HL-60/S4 treated with phorbol 12-myristate 13-acetate at 8.2 ng/mL for 4 days and 3 days (cell line): ENCODE data around the gene MEGF11.

Source experiments
- in situ Hi-C: fragments of 300-500 bp; cut with MboI; formaldehyde crosslinking; loops from 2 replicates; pipeline ENCODE4 v1.15.0; 2022; ENCODE audit warnings: low sequenced_read_pairs

MEGF11 gene

GRCh38 chr15:66039117-66039871, 214.3 kb downstream of the MEGF11 start:
- in situ Hi-C loops: no loop called here

- in situ Hi-C loops: no loop called here
Measured at GRCh38 chr15:66038387-66039116, 215.0 kb downstream of the MEGF11 start.

GRCh38 chr15:66036859-66037258, 216.7 kb downstream of the MEGF11 start:
- in situ Hi-C loops: no loop called here

DNA sequence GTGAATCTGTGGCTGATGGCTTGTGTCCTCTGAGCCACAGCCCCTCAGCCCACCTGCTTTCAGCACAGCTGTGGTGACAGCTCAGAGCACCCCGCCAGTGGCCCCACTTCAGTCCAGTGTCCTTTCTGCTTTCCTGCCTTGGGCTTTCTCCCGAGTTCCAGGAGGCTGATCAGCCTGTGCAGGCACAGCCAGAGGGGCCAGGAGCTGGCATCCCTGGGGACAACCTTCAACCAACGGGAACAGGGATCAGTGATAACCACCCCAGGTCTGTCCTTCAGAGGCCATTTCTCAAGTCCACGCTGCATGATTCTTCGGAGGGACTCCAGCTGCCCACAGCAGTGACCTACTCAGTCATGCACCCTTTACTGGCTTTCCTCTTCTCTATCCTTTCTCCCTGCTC, 217.6 kb downstream of the MEGF11 start:
- in situ Hi-C loops: no loop called here

DNA sequence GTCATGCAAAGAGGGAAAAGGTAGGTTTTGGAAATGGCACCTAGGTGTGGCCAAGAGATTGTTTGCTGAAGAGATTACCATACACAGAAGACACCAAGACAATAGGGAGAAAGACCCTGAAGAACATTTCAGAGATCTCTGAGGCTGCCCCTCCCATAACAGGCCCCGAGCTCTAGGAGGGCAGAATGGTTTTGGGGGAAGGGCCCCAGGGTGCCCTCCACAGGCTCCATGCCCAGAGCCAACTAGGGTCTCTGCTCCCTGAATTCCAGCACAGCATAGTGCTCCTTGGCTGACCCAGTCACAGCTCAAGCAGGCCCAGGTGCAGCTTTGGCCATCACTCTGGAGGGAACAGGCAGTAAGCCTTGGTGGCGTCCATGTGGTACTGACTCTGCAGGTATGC, 220.4 kb downstream of the MEGF11 start:
- in situ Hi-C loops: no loop called here

GRCh38 chr15:66032006-66032405, 221.5 kb downstream of the MEGF11 start:
- in situ Hi-C loops: no loop called here

- in situ Hi-C loops: no loop called here
Measured at GRCh38 chr15:66030650-66031049, 222.9 kb downstream of the MEGF11 start.

GRCh38 chr15:66029650-66030049, 223.9 kb downstream of the MEGF11 start:
- in situ Hi-C loops: no loop called here

GRCh38 chr15:66027268-66027805, 226.2 kb downstream of the MEGF11 start:
- in situ Hi-C loops: no loop called here

DNA sequence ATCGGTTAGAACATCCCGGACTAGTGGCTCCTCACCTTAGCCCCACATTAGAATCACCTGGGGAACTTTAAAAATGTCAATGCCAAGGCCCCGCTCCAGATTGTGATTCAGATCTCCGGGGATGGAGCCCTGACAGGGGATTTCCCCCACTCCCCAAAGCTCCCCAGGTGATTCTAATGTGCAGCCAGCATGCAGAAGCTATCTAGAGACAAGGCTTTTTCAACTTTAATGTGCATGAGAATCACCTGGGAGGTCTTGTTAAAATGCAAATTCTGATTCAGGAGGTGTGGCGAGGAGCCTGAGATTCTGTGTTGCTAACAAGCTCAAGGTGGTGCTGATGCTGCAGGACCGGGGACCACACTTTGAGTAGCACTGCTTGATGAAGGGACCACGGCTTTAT, 227.6 kb downstream of the MEGF11 start:
- in situ Hi-C loops: no loop called here

DNA sequence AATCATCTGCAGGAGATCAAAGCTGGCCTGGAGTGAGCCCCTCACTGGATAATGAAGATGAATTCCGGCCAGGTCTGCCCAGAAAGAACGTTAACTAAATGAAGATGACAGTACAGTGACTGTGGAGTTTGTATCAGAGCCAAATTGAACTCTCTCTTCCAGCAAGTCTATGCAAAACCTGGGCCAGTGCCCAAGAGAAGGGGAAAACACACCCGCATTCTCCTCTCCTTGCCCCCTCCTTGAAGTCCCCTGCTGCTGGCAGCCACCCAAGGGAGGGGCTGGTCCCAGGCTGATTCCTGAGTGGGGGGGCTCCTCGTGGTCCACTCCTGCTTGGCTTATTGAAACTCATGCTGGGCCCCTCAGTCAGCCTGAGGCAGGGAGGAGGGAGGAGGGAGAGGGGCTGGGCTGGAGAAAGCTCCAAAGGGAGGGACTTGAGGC, 228.5 kb downstream of the MEGF11 start:
- in situ Hi-C loops: no loop called here

GRCh38 chr15:66024116-66024515, 229.4 kb downstream of the MEGF11 start:
- in situ Hi-C loops: no loop called here

- in situ Hi-C loops: no loop called here
Measured at GRCh38 chr15:66023311-66023972, 230.1 kb downstream of the MEGF11 start.

DNA sequence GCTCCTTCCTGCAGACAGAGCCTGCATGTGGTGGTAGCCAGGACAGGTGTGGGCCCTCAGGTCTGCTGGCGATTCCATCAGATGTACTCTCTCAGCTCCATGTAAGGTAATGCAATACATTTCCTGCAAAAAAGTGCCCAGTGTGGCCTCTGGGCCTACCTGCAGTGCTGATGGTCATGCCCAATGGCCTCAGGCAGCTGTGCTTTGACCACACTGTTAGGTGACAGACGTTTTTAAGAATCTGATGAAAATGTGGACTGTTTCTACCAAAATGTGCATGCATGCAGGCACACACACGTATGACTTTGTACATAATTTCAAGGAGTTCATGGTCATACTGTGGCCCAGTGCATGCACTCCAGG, 231.4 kb downstream of the MEGF11 start:
- in situ Hi-C loops: no loop called here

DNA sequence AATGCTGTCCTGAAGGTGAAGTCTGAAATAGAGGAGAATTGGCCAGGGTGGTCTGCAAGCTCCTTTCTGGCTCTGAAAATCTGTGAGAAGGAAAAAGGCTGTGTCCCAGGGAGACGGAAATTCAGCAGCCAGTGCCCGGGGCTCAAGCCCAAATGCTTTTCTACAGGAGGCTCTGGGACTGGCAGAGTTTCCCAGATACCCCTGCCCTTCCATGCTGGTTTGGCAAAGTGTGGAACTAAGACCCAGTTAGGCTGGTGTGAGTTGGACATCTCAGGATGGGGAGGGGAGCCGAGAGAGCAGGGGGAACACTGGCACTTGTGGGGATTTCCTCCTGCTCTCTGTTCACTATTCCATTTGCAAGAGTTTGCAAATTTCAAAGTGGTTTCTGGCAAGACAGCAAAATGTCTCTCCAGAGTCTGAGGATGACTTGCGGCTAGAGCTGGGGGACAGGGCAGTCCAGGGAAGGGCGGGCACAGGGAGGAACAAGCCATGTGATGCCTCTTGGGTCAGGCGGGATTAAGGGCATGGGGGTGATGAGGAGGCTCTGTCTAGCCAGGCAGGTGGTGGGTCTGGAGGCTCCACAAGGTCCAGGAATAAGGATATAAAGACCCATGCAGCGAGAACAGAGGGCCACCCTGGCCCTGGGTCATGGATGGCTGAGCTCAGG, 231.9 kb downstream of the MEGF11 start:
- in situ Hi-C loops: no loop called here

DNA sequence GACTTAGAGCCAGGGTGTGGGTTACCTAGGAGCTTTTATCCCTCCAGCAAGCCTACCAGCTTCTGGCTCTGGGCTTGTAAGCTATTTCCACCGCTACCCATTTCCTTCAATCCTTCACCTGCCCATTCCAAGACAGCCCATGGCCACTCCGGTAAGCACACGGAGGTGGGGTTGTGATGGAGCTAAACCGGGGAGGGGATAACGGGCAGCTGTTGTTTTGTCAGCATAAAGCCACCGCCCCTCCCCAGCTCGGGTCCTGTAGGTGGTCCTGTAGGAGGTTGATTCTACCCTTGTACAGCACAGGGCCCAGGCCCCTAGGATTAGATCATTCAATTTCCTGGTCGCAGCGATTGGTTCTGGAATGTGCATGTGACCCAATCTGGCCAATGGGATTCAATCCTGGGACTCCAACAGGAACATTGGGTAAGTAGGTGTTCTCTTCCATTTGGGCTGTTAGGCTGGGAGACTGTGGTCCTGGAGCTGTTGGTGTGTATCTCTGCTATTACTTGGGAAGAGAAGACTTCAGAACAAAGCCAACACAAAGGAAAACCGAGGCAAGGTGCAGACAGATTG, 233.6 kb downstream of the MEGF11 start:
- in situ Hi-C loops: no loop called here

DNA sequence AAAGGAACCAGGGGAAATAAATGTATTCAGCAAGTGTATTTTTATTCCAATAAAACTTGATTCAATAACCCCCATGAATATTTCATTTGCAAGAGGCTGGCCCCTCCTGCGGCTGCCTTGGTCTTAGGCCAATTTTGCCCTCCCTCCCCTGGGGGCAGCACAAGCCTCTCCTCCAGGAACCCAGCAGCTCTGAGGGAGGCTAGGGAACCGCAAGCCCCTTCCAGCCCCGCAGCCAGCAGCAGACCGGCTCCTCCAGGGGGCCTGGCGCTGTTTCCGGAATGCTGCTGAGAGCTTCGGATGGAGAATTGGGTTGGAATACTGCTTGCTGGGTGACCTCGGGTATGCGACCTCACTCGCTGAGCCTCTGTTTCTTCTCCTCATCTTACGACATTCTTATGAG, 234.2 kb downstream of the MEGF11 start:
- in situ Hi-C loops: no loop called here

- in situ Hi-C loops: no loop called here
Measured at GRCh38 chr15:66018488-66018797, 235.1 kb downstream of the MEGF11 start.

DNA sequence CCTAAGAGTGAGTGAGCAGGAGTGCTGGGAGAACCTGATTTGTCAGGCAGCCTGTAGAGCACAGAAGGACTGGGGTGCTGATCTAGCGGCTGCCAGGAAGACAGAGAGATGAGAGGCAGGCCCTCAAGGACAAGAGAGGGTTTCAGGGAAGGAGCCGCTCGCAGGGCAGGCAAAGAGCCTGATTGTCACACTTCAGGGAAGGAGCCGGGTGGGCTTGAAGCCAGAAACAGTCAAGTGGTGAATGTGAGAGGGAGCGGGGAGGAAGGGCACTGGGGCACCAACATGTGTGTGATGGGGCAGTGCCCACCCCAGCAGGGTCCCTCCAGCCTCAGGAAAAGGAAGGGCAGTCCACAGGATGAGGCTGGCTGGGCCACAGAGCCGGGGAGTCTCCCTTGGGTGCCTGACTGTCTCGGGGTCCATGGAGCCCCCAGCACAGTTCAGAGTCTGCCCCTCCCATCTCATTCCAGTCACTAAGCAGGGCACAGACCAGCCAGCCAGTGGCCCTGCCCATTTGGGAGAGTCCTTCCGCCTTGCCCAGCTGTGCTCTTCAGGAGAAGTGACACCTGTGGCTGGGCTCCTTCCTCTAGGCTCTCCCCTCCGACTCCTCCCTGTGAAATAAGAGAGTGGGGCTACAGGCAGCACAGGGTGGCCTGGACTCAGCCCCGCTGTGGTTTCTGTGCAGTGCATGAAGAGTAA, 235.6 kb downstream of the MEGF11 start:
- in situ Hi-C loops: no loop called here

GRCh38 chr15:66017000-66017399, 236.6 kb downstream of the MEGF11 start:
- in situ Hi-C loops: no loop called here
